ENCODE results near the gene DUOXA1.

Gene DUOXA1

GRCh38 chr15:45129651-45130129 lies at the start of gene DUOXA1, which contains the start of gene DUOX1:
Gene DUOXA1, minus strand, starts transcription at chr15:45129879. Its CDS starts 6,865 bp downstream, at chr15:45123014.
Gene DUOX1, plus strand, starts transcription at chr15:45129994. Its CDS starts 1,973 bp downstream, at chr15:45131967.
- DNase-seq (ENCODE audit: insufficient read length, low spot score) (no peak), FAIRE-seq (no peak)

DNA sequence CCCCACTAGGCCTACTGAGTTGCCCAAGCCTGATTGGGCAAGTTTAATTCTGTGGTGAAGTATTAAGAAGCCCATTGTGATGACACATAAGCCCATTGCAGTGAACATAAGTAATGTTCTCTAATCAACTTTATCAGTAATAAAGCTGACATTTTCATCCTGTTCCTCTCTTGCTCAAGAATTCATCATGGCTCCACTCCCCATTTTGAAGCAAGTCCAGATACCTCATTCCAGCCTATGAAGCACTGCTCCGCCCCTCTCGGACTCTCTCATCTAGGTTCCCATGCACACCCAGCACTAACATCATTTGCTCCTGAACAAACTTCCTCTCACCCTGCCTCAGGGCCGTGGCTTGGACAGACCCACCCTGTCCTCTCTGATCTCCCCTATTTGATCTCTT lies 47.6 kb upstream of the DUOXA1 start:
- FAIRE-seq: no peak
- DNase-seq (ENCODE audit: insufficient read length, low spot score): no peak

GRCh38 chr15:45174577-45174976 lies 44.9 kb upstream of the DUOXA1 start:
- no peak for FAIRE-seq

DNA sequence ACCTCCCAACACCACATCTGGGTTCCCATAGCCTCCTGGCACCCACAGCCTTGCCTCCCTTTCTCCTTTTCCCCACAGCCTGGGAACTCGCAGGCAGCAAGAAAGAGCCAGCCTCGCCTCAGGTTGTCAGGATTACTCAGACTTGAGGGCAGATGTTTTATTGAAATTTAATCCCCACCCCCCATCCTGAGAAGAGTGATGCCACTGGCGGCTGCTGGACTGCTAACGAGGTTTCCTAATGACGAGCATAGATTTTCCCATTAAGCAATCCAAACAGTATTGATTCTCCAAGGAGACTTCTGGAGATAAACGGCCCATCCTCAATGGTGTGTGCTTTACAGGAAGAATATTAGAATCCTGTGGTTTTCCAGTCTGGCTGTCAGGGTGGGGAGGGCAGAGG lies 44.4 kb upstream of the DUOXA1 start:
- DNase-seq (ENCODE audit: insufficient read length, low spot score) (no peak), FAIRE-seq (no peak)

More at GRCh38 chr15:45174577-45174976, 44.9 kb upstream of the DUOXA1 start:
- DNase-seq (ENCODE audit: insufficient read length, low spot score): no peak

GRCh38 chr15:45171912-45172311 lies 42.2 kb upstream of the DUOXA1 start:
- DNase-seq (ENCODE audit: insufficient read length, low spot score) (no peak), FAIRE-seq (no peak)

DNA sequence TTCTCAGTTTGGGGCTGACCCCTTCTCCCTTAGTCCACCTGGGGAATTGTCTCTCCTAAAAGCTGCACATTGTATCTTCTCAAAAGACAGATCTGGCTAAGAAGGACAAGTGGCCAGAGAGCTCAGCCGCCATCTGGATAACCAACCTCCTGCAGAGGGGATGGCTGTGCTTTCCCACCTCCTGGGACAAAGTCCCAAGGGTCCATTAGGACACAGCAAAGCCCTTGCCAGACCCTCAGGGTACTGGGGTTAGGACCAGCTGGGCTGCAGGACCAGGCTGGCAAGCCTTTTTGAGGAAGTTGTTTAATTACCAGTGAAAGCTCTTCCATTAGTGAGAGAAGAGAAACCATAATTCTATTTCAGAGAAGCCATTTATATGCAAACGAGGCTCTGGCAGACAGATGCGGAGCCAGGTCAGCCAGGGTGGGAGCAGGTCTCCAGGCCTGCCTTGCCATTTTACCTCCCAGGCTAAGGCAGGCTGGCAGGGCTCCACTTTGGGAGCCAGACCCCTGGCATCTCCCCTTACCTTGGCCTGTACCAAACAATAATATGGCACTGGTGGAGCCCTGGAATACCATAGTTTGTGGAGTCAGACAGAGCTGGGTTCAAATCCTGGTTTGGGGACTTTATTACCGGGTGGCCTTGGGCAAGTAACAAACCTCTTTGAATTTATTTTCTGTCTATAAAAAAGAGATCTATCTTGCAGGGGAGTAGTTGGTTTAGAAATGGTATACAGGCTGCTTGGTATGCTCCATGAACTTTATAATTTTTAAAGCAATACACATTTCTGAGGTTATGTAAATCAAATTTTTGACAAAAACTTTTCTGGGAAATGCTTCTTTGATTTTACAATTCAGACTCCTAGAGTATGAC lies 40.2 kb upstream of the DUOXA1 start:
- DNase-seq (ENCODE audit: insufficient read length, low spot score): no peak
- no peak for FAIRE-seq

DNA sequence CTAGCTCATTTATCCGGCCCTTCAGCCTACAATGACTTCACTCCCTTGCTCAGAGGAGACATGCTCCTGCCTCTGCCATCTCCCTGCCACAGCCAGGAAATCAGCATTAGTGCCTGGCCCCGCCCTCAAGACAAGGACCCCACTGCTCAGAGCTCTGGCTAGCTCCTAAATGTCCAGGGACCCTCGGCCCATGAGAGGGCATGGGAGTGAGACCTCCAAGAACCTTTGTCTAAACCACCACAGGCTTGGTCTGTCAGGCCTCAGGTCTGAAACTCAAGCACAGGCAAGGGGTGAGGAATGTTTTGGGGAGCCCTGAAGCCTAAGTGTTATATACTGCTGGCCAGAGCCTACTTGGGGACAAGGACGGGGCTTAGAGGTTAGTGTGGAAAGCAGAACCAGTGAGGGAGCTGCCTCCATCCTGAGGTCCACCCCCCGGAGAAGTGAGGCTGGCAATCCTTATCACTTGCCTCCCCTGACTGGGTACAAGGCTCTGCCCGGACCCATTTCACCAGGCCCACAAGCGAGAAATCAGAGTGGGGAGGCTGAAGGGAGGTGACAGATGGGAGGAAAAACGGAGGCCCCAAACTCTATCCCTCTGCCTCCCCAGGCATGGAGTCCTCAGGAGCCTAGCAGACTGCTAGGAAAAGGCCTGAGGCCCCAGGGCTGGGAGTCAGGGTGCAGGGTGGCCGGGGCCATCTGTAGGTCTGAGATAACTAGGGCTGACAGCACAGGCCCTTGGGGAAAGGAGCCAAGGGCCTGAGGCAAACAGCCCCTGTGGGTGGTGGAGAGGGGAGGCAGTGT lies 39.3 kb upstream of the DUOXA1 start:
- FAIRE-seq (no peak), DNase-seq (ENCODE audit: insufficient read length, low spot score) (no peak)

DNA sequence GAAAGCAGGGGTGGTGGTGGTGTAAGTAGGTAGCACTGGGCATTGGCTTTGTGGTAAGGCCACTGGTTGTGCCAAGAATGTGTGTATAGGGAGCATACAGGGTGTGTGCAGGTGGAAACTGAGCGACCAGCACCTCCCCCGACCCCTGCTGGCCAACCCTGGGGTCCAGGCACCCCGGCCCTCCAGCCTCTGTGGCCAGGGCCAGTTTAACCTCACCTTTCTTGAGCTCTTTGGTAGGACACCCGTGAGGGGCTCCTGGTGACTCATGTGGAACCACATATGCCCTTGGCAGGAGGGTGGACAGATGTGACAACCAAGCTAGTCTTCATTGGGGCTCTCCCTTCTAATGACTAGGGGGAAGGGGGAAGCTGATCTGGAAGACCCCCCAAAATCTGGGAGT lies 38.6 kb upstream of the DUOXA1 start:
- FAIRE-seq: no peak
- no peak for DNase-seq (ENCODE audit: insufficient read length, low spot score)

DNA sequence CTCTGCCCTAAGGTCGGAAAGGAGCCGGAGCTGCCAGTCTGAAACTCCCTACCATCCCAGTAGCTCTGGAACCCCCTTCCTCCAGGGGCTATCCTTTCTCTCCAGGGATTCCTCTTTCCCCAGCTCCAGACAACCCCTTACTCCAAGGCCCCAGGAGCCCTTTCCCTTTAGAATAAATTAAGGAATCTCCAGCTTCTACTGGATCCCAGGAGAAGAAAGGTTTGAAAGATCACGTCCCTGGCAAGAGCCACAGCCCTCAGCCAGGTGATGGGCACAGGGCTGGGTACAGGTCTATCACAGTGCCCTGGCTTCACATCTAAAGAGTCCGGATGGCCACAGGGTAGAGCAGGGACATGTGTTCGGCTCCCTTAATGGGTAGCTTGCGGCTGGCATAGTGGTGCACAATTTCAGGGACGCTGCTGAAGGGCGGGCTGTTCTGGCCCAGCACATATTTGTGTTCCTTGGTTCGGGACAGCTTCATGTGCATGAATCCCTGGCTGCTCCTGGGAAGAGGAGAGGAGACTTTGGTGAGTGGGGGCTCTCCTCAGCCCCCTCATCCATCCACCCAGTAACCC lies 38.0 kb upstream of the DUOXA1 start:
- DNase-seq (ENCODE audit: insufficient read length, low spot score) (no peak), FAIRE-seq (no peak)

DNA sequence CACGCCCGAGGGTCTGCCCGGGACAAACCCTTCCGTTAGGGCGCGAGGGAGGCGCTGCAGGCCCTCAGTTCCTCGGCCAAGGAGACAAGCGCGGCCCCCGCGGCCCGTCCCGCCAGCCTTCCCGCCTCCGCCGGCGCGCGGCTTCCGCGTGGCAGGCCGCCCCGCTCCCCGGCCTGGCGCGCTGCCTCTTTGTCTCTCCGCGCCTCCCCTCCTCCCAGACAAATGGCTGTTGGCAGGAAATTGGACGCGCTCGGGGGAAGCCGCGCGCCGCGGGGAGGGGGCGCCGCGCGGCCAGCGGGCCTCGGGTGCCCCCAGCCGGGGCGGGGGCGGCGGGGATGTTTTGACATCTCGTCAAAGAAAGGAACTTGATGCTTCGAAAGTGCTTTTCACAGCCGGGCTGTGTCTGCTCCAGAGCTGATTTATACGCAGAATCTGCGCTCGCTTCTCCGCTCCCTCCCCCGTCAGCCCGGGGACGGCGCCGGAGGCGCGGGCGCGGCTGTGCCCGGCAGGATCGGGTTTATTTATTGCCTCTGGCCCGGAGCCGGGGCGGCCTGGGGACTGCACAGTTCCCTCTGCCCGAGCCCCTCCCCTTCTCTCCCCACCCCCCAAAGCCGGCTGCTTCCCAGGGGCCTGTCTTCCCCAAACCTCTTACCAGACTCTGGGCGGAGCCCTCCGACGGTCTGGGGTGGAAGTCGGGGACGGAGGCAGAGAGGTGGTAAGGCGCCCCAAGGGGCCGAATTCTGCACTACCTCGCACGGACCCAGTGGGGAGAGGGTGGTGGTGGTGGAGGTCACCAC lies 37.4 kb upstream of the DUOXA1 start:
- DNase-seq (ENCODE audit: insufficient read length, low spot score) (peak; percentile 96), FAIRE-seq (peak; percentile 94)

GRCh38 chr15:45165536-45165935 lies 35.9 kb upstream of the DUOXA1 start:
- FAIRE-seq (no peak), DNase-seq (ENCODE audit: insufficient read length, low spot score) (no peak)

DNA sequence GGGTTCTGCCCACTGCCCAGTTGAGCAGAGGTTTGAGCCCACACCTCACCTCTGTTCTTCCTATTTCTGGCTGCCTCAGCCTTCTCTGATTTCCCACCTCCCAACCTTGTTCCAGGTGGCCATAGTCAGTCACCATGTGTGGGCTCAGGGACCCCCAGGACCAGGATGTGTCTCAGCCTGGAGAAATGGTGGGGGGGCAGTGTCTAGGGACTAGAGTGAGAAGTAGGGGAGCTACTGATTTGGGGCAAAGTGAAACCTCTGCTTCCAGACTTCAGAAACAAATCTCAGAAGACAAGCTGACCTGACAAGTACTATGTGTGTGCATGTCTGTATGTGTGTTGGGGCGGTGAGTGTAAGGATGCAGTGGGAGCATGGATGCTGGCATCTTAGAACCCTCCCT lies 35.2 kb upstream of the DUOXA1 start:
- FAIRE-seq: no peak

DNA sequence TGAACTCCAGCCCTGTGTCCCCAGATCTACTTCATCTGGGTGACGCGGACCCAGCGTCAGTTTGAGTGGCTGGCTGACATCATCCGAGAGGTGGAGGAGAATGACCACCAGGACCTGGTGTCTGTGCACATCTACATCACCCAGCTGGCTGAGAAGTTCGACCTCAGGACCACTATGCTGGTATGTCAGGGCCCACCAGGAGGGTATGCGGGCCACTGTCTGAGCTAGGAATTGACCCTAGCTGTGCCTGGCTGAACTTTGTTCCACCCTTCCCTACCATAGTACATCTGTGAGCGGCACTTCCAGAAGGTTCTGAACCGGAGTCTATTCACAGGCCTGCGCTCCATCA lies 33.8 kb upstream of the DUOXA1 start:
- no peak for FAIRE-seq

More for the DNA sequence above, 35.2 kb upstream of the DUOXA1 start:
- no peak for DNase-seq (ENCODE audit: insufficient read length, low spot score)

GRCh38 chr15:45162771-45163507 lies 33.3 kb upstream of the DUOXA1 start:
- DNase-seq (ENCODE audit: insufficient read length, low spot score) (peak; percentile 93), FAIRE-seq (peak; percentile 86)

More for the DNA sequence above, 33.8 kb upstream of the DUOXA1 start:
- no peak for DNase-seq (ENCODE audit: insufficient read length, low spot score)

GRCh38 chr15:45161666-45162065 lies 32.0 kb upstream of the DUOXA1 start:
- no peak for FAIRE-seq
- DNase-seq (ENCODE audit: insufficient read length, low spot score): no peak

- FAIRE-seq (no peak), DNase-seq (ENCODE audit: insufficient read length, low spot score) (no peak)
Observed at GRCh38 chr15:45157974-45158373, 28.3 kb upstream of the DUOXA1 start.

DNA sequence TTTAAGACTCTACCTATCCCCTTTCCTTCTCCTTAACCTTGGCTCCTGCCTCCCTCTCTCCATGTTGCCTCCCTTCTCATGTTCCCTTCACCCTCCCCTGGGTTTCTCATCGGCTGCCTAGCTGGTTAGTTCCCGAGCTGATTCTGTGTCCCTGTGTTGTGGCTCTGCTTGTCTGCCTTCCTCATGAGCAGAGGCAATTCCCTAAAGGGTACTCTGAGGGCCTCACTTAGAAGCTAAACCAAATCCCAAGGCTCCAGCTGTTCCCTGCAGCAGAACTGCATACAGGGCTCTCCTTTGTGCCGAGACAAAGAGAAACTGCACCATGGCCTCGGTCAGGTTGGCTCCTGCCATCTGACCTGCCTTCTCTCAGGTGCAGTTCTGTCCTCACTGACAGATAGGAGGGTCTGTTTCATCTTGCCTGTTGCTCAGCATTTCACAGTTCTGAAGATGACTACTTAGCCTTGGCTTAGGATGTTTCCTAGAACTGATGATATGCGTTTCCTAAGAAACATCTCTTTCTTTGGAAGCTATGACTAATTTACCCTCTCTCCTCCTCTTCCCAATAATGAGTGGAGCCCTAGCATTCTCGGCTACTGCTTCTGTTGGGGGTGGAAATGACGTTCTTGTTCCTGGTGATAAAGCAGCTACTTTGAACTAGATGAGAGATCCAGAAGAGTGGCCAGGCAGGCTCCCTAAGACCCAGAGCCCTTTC lies 27.2 kb upstream of the DUOXA1 start:
- DNase-seq (ENCODE audit: insufficient read length, low spot score) (no peak), FAIRE-seq (no peak)

DNA sequence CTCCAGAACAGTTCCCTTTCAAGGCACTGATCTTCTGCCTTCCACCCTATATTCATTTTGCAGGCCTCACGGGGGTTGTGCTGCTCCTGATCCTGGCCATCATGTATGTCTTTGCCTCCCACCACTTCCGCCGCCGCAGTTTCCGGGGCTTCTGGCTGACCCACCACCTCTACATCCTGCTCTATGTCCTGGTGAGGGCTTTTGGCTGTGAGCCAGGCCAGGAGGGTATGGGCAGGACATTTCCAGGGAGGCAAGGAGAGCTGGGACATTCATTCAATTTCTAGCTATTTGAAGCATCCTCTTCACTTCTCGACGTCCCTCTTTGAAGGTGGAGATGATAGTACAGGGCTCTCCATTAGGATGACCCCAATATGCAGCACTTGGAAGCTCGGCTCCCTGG lies 26.1 kb upstream of the DUOXA1 start:
- DNase-seq (ENCODE audit: insufficient read length, low spot score) (no peak), FAIRE-seq (no peak)

Measured in GM19239 (cell line).